GM21367 (cell line): Measurements from ENCODE around the gene GIMAP2.

Experiments
- ATAC-seq: cut with Tn5 transposase; IDR thresholded peaks from one replicate; pipeline ENCODE4 v1.9.1; 2021; ENCODE audit not compliant: unreplicated experiment

GIMAP2 gene

GRCh38 chr7:150732786-150733481 lies 47.4 kb downstream of the GIMAP2 start:
- ATAC-seq = no peak

DNA sequence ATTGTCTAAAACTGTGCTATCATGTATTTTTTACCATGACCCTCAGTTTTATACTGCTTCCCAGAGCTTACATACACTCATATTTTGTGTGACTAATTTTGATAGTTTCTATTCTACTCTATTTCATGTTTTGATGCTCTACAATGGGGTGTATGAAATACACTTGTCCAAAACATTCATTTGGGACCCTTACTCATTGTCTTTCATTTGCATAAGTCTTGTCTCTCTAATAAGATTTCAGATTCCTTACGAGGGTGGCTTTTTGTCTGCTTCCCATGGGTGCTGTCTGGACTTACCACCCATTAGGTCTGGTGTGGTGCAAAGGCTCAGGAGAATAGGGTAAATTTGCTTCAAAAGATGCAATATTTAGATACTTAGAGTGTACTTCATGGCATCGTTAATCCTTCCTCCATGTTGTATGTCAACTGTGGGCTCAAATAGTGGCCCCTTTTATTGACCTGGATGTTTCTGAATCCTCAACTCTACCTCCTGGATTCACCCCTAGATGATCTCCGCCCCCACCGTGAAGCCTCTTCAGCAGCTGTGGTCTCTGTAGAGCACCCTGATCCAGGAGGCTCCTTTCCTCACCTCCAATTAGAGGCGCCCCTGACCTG lies 48.1 kb downstream of the GIMAP2 start:
- ATAC-seq = no peak

- ATAC-seq = no peak
These were observed 48.7 kb downstream of the GIMAP2 start for GRCh38 chr7:150734254-150734653.

GRCh38 chr7:150735596-150736358 lies 50.3 kb downstream of the GIMAP2 start:
- ATAC-seq = no peak

GRCh38 chr7:150736864-150737263 lies 51.4 kb downstream of the GIMAP2 start:
- no peak for ATAC-seq

GRCh38 chr7:150737265-150738055 lies 52.0 kb downstream of the GIMAP2 start, which contains the start of gene GIMAP5:
TSS of gene GIMAP5 (plus strand) at chr7:150737418. CDS start at chr7:150740885, 3,467 bp downstream.
- ATAC-seq = peak; percentile 62

- no peak for ATAC-seq
These were observed 52.6 kb downstream of the GIMAP2 start for GRCh38 chr7:150738092-150738491.

DNA sequence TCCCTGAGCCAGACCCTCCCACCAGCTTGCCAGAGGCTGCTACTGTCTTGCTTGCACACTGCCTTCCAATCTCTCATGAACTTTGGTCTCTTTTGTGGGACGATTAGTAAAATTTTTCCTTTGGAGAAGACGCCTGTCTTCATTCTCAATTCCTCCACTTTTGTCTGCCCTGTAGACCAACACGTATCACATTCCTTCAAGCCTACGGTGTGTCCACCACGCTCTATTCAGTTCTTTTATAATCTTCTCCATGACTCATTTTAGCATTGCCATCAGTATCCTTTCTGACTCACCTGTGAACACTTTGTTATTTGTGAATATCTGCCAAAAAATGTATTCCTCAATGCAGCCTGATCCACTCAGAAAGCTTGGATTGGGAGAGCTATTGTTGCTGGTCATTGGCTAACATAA lies 53.1 kb downstream of the GIMAP2 start:
- no peak for ATAC-seq

DNA sequence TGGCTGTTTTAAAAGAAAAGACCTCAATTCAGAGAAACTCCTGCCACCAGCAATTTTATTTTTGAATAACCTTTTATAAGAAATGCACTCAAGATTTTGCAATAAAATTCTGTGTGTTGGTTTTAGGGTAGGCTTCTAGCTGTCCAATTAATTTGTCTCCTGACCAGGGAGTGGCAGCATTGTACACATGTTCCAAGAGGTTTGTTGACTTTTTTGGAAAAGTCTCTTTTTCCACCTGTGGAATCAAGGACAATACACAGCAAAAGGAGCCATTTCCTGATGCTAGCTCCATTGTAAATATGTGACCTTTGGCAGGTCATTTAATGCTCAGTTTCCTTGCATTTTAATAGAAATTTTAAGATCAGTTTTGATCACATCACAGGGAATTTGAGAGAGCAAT lies 53.5 kb downstream of the GIMAP2 start:
- no peak for ATAC-seq

GRCh38 chr7:150740053-150740452 lies 54.5 kb downstream of the GIMAP2 start:
- no peak for ATAC-seq

- no peak for ATAC-seq
These were observed 56.9 kb downstream of the GIMAP2 start for GRCh38 chr7:150742286-150742968.
